ENCODE data around the gene ILK.

- TF ChIP-seq CTCF (conservative IDR thresholded peaks at IDR 0.05; ENCODE audit: low read length) (no peak), EZH2phosphoT487 (IDR thresholded peaks at IDR 0.05; ENCODE audit: borderline replicate concordance, low read depth, low read length) (no peak)
Measured at GRCh38 chr11:6559369-6559768, 44.2 kb upstream of the ILK start.
